Bone marrow (tissue), 2 donors: Measurements from ENCODE around the gene CTRB2.
"Not testable (repeated sequence)": the region's sequence is repeated elsewhere in the genome, so short reads cannot be mapped to it uniquely, and the experiment has no call there.

Source experiments
- DNase-seq, 2 donors: peaks; one replicate each; lab custom pipeline; 2025; lab: John Stamatoyannopoulos, UW

CTRB2 gene

DNA sequence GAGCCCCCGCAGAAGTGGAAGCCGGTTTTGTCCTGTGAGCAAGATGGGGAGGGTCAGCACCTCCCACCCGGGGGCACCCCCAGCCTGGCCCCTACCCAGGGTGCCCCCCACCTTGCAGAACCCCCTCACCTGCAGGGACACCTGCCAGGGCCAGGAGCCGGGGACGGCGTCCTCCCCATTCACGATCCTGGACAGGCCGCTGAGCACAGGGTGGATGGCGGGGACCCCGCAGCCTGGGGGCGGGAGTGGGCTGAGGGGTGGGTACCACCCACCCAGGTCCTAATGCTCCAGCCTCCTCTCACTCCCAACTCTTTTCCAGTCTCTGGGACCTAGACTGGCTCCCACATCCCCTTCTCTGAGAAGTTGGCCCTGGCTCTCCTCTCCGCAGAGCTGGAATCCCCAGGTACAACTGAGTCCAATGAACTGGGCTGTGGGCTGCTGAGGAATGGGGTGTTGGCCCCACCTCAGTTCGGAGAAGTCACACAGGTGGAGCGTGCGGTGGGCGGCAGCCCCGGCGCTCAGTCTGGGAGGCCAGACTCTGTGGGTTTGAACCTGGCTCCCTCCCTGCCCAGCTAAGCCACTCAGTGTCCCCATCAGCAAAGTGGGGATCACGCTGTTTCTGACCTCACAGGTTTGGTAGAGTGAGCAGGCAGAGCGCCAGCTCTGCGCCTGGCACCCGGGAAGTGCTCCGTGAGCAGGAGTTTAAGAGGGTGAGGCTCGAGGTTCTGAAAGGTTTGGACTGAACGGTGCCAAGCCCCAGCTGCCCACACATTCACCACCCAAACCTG, 806 bp downstream of the CTRB2 start:
- not testable (repeated sequence) for DNase-seq

DNA sequence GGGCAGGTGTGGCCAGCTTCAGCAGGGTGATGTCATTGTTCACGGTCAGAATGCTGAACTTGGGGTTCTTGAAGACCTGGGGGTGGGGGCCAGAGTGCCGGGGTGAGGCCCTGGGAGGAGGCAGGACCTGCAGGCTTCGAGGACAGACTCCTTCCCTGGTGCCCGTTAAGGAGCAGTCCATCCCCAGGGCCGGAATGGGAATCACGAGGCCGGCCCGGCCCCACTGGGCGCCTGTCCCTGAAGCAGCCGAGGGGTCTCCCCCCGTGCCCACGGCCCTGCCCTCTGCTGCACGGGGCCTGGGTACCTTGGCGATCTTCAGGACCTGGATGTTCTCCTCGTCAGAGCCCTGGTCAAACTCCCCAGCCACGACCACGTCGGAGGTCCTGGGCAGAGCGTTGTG, 1.5 kb downstream of the CTRB2 start:
- DNase-seq = not testable (repeated sequence)

DNA sequence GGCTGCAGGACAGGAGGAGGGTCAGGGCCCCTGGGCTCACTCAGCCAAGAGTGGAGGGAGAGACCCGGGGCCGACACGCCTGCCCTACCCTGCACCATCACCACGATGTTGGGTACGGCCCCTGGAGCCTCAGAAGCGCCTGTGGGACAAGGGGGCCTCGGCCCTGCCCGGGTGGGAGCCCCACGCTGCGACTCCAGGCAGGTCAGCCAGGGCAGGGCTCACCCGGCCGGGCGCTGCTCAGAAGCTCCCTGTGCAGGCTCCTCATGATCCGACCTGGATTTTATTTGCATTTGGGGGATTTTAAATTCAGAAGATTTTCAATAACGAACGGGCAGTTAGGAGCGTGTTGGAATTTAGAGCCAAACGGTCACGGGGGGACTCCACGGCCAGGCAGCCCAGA, 2.1 kb downstream of the CTRB2 start:
- DNase-seq = not testable (repeated sequence)

DNA sequence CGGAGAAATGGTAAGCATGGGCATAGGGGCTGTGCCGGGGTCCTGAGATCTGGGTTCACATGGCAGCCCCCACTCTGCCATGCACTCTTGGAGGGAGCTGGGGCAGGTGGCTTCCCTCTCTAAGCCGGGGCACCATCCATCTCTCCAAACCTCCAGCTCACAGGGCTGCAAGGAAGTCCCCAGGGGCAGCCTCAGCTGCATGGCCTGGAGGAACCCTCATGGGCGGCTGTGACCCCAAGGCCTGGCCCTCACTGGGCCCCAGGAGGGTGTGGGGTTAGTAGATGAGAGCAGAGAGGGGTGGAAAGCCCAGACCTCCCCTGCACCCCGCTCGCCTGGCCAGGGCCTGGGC, 2.6 kb downstream of the CTRB2 start:
- no peak for DNase-seq

DNA sequence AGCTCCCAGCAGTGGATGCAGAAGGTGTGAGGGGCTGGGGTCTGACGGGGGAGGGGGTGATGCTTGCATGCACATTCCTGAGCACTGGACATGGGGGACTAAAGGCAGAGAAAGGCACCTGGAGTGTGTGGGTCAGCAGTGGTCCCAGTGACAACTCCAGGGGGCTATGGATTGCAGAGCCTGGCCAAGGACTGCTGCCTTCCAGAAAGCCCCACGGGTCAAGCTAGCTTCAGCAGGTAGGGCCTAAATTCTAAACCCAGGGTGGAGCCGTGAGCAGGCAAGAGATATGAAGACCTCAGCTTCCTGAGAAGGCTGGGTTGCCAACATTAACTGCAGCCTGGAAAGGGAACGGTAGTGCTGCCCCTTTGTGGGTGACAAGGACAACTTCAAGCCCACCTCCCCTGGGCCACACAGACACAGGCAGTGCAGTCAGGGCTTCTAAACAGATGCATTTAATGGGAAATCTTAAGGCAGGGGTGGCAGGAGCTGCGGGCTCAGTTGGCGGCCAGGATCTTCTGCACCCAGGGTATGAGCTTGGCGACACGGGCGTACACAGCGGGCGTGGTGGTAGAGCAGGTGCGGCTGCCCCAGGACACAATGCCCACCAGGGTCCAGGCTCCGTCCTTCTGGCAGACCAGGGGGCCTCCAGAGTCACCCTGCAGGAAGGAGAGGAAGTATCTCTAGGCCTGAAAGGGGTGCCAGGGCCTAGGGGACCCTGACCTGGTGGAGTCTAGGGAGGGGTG, 3.1 kb downstream of the CTRB2 start:
- no peak for DNase-seq

DNA sequence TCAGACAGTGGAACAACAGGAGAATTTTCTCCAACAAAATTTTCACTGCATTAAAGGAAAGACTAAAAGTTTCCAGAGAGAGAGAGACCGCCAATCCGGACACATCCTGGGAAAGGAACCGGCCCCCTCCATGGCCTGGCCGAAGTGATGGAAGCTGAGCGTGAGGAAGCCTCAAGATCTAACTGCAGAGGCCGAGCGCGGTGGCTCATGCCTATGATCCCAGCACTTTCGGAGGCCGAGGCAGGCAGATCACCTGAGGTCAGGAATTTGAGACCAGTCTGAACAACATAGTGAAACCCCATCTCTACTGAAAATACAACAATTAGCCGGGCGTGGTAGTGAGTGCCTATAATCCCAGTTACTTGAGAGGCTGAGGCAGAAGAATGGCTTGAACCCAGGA, 3.9 kb downstream of the CTRB2 start:
- no peak for DNase-seq

DNA sequence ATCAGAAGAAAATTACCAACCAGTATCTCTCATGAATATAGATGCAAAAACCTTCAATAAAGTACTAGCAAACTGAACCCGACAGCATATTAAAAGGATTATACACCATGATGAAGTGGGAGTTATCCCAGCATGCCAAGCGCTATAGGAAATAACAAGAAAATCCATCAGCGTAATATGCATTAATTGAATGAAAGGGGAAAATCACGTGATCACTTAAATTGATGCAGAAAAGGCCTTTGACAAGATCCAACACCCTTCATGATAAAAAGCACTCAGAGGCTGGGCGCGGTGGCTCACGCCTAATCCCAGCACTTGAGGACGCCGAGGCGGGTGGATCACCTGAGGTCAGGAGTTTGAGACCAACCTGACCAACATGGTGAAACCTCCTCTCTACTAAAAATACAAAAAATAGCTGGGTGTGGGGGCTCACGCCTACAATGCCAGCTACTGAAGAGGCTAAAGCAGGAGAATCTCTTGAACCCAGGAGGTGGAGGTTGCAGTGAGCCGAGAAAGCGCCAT, 4.8 kb downstream of the CTRB2 start:
- no peak for DNase-seq

DNA sequence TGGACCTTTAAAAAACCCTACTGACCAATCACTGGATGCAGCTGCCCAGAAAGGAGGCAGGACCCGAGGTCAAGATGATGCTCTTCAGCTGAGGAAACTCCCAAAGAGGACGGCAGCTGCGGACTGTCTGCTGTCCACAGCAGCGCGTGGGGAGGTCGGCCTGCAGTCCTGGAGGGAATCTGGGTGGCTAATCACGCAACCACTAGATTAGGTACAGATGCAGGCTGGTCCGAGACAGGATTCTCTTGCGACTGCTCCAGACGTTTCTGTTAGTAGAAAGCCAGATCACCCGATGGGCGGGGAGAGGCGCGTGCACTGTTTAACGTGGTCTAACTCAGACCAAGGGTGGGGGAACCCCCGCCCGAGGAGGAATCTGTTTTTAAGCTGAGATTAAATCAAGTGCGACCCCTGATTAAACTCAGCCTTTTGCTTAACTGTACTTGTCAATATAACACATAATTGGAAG, 8.8 kb downstream of the CTRB2 start:
- no peak for DNase-seq

DNA sequence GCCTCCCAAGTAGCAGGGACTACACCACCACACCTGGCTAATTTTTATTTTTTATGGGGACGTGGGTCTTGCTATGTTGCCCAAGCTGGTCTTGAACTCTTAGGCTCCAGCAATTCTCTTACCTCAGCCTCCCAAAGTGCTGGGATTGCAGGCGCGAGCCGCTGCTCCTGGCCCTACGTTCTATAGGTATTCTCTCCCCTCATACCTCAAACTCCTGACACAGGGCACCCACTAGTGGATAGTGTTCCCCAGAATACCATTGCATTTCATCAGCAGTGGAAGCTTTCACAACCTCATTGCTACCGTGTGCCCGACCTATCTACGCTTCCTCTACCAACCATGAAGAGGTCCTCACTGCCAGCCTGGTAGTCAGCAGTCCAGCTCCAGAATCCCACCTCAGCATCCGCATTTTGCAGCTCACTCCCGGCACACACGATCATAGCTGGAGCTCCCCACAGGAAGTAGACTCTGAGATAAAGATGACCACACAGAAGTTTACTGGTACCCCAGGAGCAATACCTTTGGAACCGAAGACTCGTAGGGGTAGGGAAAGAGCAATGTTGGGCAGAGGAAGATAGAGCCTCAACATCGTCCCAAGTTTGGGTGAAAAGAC, 9.3 kb downstream of the CTRB2 start:
- DNase-seq = peak in 1 of 2 donors; percentile 6

DNA sequence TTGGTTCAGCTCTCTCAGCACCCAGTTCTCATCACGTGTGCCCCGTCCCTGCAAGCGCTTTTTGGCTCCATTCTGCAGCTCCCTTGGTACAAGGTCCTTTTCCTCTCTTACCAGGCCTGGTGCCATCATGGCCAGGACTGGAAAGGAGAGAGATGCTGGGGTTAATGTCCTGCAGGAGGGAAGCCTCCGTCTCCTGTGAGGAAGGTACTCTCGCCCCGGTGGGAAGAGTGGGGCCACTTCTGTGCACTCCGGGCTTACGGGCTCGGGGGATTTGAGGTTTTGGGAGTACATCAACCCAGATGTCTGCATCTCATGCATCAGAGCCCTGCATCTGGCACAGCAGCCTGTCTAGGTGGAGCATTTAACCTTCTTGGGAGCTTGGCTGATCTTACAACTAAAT, 10.1 kb downstream of the CTRB2 start:
- no peak for DNase-seq

DNA sequence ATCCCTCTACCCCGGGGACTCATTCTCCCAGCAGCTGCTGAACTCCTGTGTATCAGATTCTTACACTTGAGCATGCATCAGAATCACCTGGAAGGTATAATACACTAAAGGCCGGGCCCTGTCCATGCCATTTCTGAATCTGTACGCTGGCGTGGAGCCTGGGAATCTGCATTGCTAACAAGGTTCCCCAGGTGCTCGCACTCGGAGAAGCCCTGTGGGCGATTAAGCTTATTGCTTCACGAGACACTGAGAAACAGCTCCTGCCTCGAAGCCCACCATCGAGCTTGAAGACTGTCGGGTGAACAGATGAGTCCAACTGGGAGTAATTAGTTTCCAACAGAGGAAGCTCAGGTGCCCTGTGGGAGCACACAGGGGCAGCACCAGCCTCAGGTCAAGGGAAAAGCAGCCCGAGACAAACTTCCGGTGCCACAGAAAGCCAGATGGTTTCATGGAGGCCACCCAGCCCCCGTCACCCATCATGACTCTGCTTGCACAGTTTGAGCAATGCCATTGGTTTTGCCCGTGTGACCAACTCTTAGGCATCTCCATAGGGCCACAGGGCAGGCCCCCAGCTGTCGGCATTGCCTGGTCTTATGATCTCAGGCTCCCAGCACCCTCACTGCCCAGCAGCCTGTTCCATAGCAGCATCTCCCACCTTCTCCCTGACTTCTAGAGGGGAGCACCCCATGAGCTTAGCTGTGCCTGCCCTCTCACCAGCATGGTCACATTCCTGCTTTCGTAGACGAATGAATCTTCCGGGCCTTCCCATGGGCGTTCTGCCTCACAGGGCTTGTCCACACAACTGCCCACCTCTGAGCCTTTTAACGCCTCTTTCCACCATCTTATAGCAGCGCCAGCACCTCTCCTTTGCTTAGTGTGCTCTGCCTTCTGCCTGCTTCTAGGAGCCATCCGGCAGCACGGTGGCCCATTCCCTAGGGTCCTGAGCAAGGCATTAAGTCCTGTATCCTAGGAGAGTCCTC, 10.9 kb downstream of the CTRB2 start:
- DNase-seq = no peak

DNA sequence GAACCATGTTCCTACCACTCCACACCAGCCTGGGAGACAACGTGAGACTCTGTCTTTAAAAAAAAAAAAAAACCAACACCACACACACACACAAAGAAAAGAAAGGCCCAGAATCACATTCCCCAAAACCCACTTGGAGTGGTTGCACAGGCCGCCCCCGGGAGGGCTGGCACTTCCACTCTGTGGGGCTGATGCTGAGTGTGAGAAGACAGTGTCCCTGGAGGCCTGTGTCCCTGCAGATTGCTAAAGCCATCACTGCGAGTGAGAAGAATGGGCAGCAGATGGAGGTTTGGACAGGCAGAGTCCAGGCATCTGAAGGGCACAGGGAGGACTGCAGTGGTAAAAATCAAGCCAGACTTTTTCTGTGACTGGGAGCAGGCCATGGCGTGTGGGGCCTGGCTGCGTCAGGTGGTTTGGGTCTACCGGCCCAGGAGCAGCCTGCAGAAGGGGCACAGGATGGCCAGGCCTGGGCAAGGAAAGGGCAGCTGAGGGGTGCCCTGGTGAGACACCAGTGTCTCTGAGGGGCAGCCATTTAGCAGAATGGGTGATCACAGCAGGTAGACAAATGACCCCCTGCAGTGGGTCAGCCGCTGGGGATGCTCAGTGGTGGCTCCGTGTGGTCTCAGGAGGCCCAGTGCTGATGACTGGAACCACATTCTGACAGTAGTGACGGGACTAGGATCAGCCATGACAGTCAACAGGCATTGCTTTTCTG, 13.1 kb downstream of the CTRB2 start:
- DNase-seq = no peak

DNA sequence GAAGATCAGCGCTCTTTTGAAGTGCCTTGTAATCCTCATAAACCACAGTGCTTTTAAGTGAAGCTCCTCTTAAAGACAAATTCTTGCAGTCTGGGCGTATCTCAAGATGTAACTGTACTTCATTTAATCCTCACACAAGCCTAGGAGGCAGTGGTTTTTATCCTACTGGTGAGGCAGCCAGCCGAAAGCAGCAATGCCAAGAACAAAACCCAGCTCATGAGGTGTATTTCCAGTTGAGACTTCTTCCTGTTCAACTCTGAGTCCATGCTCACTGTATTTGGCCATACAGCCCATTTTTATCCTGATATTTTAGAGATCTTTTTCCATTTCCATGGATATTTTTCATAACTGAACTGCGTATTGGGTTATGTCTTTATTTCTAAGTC, 13.7 kb downstream of the CTRB2 start:
- DNase-seq = no peak

DNA sequence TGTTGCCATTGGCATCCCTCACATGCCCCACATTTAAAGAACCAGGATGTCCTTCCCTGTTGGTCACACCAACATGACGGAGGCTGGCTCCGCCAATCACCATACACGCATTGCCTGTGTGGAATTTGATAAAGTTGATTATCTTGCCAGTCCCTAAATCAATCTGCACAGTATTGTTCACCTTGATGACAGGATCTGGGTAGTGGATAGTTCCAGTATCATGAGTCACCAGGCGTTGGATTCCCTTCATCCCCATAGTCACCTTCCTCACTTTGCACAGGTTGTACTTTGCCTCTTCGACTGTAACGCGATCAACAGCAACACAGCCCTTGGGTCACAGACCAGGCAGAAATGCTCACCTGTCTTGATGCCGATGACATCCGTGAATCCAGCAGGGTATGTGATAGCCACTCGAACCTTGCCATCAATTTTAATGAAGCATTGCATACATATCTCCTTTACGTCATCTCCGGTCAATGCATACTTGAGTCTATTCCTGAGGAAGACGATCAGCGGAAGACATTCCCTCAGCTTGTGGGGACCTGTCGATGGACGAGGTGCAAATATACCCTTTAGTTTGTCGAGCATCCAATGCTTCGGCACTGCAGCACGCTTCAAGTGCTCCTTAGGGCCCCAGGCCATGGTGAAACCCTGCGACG, 14.2 kb downstream of the CTRB2 start:
- DNase-seq = no peak

DNA sequence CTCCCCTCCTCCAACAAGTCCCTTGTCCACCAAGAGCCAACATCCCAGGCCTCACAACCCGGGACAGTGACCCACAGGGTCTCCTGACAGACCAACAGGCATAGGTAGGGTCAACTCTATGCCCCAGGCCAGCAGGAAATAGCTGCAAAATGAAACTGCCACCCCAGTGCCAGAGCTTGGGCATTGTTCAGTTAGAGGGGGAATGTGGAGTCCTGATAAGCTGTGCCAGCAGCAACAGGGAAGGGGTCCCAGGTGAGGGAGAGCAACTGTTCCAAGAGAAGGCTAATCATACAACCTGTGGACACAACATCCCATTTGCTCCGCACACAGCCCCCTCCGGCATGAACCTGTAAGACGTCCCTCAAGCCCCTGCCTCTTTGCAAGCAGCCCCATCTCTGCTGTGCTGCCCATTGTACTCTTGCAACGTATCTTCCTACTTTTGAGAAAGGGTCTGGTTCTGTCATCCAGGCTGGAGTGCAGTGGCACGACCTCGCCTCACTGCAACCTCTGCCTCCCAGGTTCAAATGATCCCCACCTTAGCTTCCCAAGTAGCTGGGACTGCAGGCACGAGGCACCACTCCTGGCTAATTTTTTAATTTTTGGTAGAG, 17.2 kb downstream of the CTRB2 start:
- DNase-seq = no peak

DNA sequence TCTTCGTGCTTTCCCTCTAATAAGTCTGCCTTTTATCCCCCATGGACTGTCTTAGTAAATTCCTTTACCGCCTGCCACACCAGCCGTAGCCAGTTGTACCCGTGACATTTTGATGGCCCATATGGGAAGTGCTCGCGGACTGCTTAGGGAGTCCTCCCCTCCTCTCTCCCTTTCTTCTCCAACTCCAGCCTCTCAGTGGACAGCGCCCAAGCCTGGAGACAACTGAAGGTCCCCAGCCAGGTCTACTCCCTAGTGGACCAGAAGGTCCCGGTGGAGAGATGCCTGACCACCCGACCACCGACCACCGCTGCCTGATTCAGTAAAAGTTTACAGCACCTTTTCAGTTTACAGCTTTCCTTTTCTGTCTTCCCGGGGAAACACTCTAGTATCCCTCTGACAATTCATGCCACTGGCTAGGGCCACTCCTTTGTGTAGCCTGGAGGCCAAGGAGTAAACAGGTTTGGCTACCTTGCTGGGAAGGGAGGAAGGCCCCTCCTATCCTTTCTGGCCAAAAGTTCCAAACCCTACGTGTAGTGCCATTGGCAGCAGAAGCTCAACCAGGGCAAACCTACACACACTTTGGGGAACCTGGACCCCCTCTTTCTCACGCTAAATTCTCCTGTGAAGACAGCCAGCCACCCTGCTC, 18.0 kb downstream of the CTRB2 start:
- no peak for DNase-seq

DNA sequence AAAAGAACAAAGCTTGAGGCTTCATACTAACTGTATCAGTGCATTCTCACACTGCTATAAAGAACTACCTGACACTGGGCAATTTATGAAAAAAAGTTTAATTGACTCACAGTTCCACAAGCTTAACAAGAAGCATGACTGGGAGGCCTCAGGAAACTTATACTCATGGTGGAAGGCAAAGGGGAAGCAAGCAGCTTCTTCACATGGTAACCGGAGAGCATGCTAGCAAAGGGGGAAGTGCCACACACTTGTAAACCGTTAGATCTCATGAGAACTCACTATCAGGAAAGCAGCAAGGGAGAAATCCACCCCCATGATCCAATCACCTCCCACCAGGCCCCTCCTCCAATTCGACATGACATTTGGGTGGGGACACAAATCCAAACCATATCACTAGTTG, 25.3 kb downstream of the CTRB2 start:
- peak in 1 of 2 donors; percentile 12 for DNase-seq

DNA sequence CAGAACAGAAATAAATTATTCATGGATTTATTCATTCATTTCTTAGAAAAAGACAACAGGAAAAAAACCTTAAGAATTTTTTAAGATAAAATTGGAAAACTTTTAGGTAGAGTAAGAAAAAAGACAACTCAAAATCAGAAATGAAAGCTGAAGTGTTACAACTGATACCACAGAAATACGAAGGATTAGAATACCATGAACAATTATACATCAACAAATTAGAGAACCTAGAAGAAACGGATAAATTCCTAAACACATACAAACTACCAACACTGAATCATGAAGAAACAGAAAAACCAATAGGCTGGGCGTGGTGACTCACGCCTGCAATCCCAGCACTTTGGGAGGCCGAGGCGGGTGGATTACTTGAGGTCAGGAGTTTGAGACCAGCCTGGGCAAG, 27.8 kb downstream of the CTRB2 start:
- no peak for DNase-seq

DNA sequence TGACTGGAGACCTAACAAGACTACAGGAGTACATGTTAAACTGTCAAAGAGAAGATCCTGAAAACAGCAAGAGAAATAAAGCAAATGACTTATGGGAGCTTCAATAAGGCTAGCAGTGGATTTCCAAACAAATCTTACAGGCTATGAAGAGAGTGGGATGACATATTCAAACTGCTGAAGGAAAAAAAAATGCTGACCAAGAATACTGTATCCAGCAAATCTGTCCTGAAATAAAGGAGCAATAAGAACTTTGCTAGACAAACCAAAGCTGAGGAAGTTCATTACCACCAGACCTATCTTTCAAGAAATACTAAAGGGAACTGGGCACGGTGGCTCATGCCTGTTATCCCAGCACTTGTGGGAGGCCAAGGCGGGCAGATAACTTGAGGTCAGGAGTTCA, 30.0 kb downstream of the CTRB2 start:
- DNase-seq = no peak

DNA sequence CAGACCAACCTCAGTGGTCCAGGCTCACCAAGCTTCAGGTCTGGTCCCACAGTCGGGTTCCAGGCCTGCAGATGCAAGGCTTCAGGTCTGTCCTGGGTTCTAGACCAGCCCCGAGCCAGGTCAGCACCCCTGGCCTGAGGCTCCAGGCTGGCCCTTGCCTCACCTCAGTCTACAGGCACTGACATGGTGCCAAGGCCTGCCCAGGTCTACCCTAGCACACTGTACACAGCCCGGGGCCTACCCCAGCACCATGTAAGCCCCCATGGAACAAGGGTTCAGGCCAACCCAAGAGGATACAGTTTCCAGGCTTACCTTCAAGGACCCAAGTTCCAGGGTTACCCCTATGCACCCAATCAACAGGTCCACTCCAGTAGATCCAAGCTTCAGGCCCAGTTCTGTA, 31.9 kb downstream of the CTRB2 start:
- DNase-seq = no peak
